Dermis lymphatic vessel endothelial cell (primary cell): ENCODE results near the gene PI4K2B. TPM values are rescaled to one million over a fixed set of nuclear protein-coding genes. Genes with fewer than 3 reads are reported as not detected.

Source experiments
- total RNA-seq: library from RNA; depleted of rRNA; stranded (reverse); fragments of >200 nt; gene quantifications from 2 replicates; pipeline ENCODE4 v1.2.1, GENCODE V29; 2014

PI4K2B gene
- total RNA-seq, result 21.4 and 27.2 TPM in 2 replicates

GRCh38 chr4:25233737-25234389 is at the start of gene PI4K2B:
Gene PI4K2B (plus strand): TSS chr4:25234033. CDS start chr4:25234164, 131 bp downstream.

DNA sequence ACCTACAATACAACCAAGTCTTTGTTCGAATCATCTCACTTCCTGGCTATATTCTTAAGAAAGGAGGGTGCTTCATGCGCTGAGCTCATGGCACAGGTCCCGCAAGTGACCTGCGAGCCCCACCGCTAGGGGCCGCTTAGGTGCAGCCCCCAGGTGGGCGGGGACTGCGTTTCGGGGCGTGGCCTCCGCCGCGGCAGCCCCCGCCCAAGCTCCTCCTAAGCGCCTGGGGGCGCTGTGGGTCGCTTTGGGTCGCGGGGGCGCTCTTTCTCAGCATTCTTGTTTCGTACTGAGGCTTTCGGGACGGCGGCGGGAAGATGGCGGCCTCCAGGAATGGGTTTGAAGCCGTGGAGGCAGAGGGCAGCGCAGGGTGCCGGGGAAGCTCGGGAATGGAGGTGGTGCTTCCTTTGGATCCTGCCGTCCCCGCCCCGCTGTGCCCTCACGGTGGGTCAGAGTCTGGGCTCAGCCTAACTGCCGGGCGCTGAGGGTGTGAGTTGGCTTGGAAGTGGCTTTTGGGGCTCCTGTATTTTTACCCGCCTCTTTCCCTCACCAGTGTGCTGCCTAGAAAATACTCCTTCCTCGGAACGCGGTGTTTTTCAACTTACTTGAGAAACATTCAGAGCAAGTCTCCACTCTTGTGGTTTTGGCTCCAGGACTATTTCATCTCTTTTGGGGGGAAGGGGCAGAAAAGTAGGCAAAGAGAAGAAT is 78.8 kb downstream of the PI4K2B start, which contains the start of gene ZCCHC4:
TSS of gene ZCCHC4 (plus strand) at position 279 of the 705 bp plus-strand sequence. CDS start at position 315, 36 bp downstream.

Other genes with a start within 250 kb of the PI4K2B start
- gene LGI2, start 203.1 kb upstream of the PI4K2B start, total RNA-seq, result under 0.01 TPM in 2 replicates
- gene SEPSECS, start 73.6 kb upstream of the PI4K2B start, total RNA-seq, result 8.8 and 10.0 TPM in 2 replicates
- 5.9 and 6.9 TPM in 2 replicates for gene ZCCHC4, start 78.7 kb downstream of the PI4K2B start, total RNA-seq
- 23.5 and 30.9 TPM in 2 replicates for gene ANAPC4, start 143.2 kb downstream of the PI4K2B start, total RNA-seq